ENCODE data around the gene EFCAB8. TPM values are rescaled to one million over a fixed set of nuclear protein-coding genes. Genes with fewer than 3 reads are reported as not detected.

EFCAB8 gene
- total RNA-seq, 2 donors from 2014 or later = 1.7 to 2.7 TPM

- Mint-ChIP-seq H3K36me3 (ENCODE audit: insufficient read depth in 2 of 2) (peaks cover 2 to 9% of the 10 kb centered on the region in 2 donors), H3K4me1 (ENCODE audit: low read depth) (peaks cover 32% of the 10 kb centered on the region), H3K27me3 (ENCODE audit: low read depth) (no peaks in the 10 kb centered on the region), H3K27ac (no peak overlapping the region), H3K9me3 (peaks cover 2 to 6% of the 10 kb centered on the region in 2 donors), H3K4me3 (no peak overlapping the region)
- DNase-seq (no peak), ATAC-seq (replicated peaks in 1 of 2) (no peak)
These were observed 131.7 kb downstream of the EFCAB8 start for GRCh38 chr20:32990426-32990825.

- Mint-ChIP-seq H3K27me3 (ENCODE audit: low read depth) (no peaks in the 10 kb centered on the region), H3K27ac (no peak overlapping the region), H3K9me3 (peaks cover 6 to 9% of the 10 kb centered on the region in 2 donors), H3K4me3 (no peak overlapping the region), H3K36me3 (ENCODE audit: insufficient read depth in 2 of 2) (peaks cover 3 to 9% of the 10 kb centered on the region in 2 donors), H3K4me1 (ENCODE audit: low read depth) (peaks cover 32% of the 10 kb centered on the region)
- peak; percentile 54 to 60 for ATAC-seq (replicated peaks in 1 of 2)
- DNase-seq = no peak
These were observed 132.7 kb downstream of the EFCAB8 start for GRCh38 chr20:32991383-32991782.

GRCh38 chr20:32991792-32992641, 133.3 kb downstream of the EFCAB8 start:
- DNase-seq (no peak), ATAC-seq (replicated peaks in 1 of 2) (no peak)
- Mint-ChIP-seq H3K27me3 (ENCODE audit: low read depth) (no peaks in the 10 kb centered on the region), H3K27ac (no peak overlapping the region), H3K4me1 (ENCODE audit: low read depth) (peaks cover 37% of the 10 kb centered on the region), H3K36me3 (ENCODE audit: insufficient read depth in 2 of 2) (peaks cover 6 to 9% of the 10 kb centered on the region in 2 donors), H3K4me3 (no peak overlapping the region), H3K9me3 (peaks cover 10 to 13% of the 10 kb centered on the region in 2 donors)

- H3K9me3 Mint-ChIP-seq = peaks cover 10 to 13% of the 10 kb centered on the region in 2 donors
- no peak for DNase-seq
- no peak overlapping the region for H3K27ac Mint-ChIP-seq
- peak; percentile 15 to 27 for ATAC-seq (replicated peaks in 1 of 2)
- no peaks in the 10 kb centered on the region for H3K27me3 Mint-ChIP-seq (ENCODE audit: low read depth)
- H3K36me3 Mint-ChIP-seq (ENCODE audit: insufficient read depth in 2 of 2) = peaks cover 6 to 9% of the 10 kb centered on the region in 2 donors
- H3K4me1 Mint-ChIP-seq (ENCODE audit: low read depth) = peaks cover 46% of the 10 kb centered on the region
- no peak overlapping the region for H3K4me3 Mint-ChIP-seq
These were observed 134.8 kb downstream of the EFCAB8 start for GRCh38 chr20:32993496-32994050.

GRCh38 chr20:32995802-32996201, 137.1 kb downstream of the EFCAB8 start:
- DNase-seq = no peak
- H3K4me1 Mint-ChIP-seq (ENCODE audit: low read depth) = peaks cover 55% of the 10 kb centered on the region
- peaks cover 6 to 9% of the 10 kb centered on the region in 2 donors for H3K36me3 Mint-ChIP-seq (ENCODE audit: insufficient read depth in 2 of 2)
- no peaks in the 10 kb centered on the region for H3K27me3 Mint-ChIP-seq (ENCODE audit: low read depth)
- no peak overlapping the region for H3K27ac Mint-ChIP-seq
- H3K4me3 Mint-ChIP-seq = no peak overlapping the region
- no peak for ATAC-seq (replicated peaks in 1 of 2)
- H3K9me3 Mint-ChIP-seq = peaks cover 10 to 13% of the 10 kb centered on the region in 2 donors

GRCh38 chr20:32997431-32997830, 138.7 kb downstream of the EFCAB8 start:
- Mint-ChIP-seq H3K36me3 (ENCODE audit: insufficient read depth in 2 of 2) (peaks cover 6 to 9% of the 10 kb centered on the region in 2 donors), H3K27me3 (ENCODE audit: low read depth) (no peaks in the 10 kb centered on the region), H3K27ac (no peak overlapping the region), H3K4me3 (no peak overlapping the region), H3K4me1 (ENCODE audit: low read depth) (peaks cover 52% of the 10 kb centered on the region), H3K9me3 (peaks cover 10 to 13% of the 10 kb centered on the region in 2 donors)
- DNase-seq (no peak), ATAC-seq (replicated peaks in 1 of 2) (no peak)

- peaks cover 7 to 13% of the 10 kb centered on the region in 2 donors for H3K9me3 Mint-ChIP-seq
- no peak for DNase-seq
- no peak overlapping the region for H3K4me3 Mint-ChIP-seq
- peaks cover 40% of the 10 kb centered on the region for H3K4me1 Mint-ChIP-seq (ENCODE audit: low read depth)
- H3K36me3 Mint-ChIP-seq (ENCODE audit: insufficient read depth in 2 of 2) = peaks cover 4 to 6% of the 10 kb centered on the region in 2 donors
- no peak overlapping the region for H3K27ac Mint-ChIP-seq
- H3K27me3 Mint-ChIP-seq (ENCODE audit: low read depth) = no peaks in the 10 kb centered on the region
- no peak for ATAC-seq (replicated peaks in 1 of 2)
These were observed 141.0 kb downstream of the EFCAB8 start for GRCh38 chr20:32999603-33000250.

GRCh38 chr20:33000802-33001466, 142.2 kb downstream of the EFCAB8 start:
- Mint-ChIP-seq H3K4me3 (no peak overlapping the region), H3K27me3 (ENCODE audit: low read depth) (no peaks in the 10 kb centered on the region), H3K27ac (peak overlapping the region; percentile 64), H3K9me3 (peaks cover 6 to 9% of the 10 kb centered on the region in 2 donors), H3K4me1 (ENCODE audit: low read depth) (peaks cover 48% of the 10 kb centered on the region), H3K36me3 (ENCODE audit: insufficient read depth in 2 of 2) (peaks cover 0 to 5% of the 10 kb centered on the region in 2 donors)
- ATAC-seq (replicated peaks in 1 of 2) (no peak), DNase-seq (no peak)

- H3K27me3 Mint-ChIP-seq (ENCODE audit: low read depth) = no peaks in the 10 kb centered on the region
- H3K36me3 Mint-ChIP-seq (ENCODE audit: insufficient read depth in 2 of 2) = no peaks in the 10 kb centered on the region
- ATAC-seq (replicated peaks in 1 of 2) (peak in 1 of 2 donors; percentile 18), DNase-seq (no peak)
- peaks cover 2 to 3% of the 10 kb centered on the region in 2 donors for H3K9me3 Mint-ChIP-seq
- H3K27ac Mint-ChIP-seq = no peak overlapping the region
- peaks cover 41% of the 10 kb centered on the region for H3K4me1 Mint-ChIP-seq (ENCODE audit: low read depth)
- H3K4me3 Mint-ChIP-seq = no peak overlapping the region
These were observed 143.5 kb downstream of the EFCAB8 start for GRCh38 chr20:33002087-33002808.

- Mint-ChIP-seq H3K27ac (no peak within 1 kb of the TSS), H3K9me3 (peaks cover 2 to 3% of the 10 kb centered on the region in 2 donors), H3K4me3 (no peak within 1 kb of the TSS), H3K27me3 (ENCODE audit: low read depth) (no peaks in the 10 kb centered on the region), H3K4me1 (ENCODE audit: low read depth) (peaks cover 34% of the 10 kb centered on the region), H3K36me3 (ENCODE audit: insufficient read depth in 2 of 2) (no peaks in the 10 kb centered on the region)
- no peak for DNase-seq
- ATAC-seq (replicated peaks in 1 of 2) = no peak
These were observed 145.5 kb downstream of the EFCAB8 start, which contains the start of gene SUN5 for GRCh38 chr20:33004141-33004751. TSS of gene SUN5 (minus strand) at chr20:33004433. CDS start at chr20:33004340, 93 bp downstream.

- ATAC-seq (replicated peaks in 1 of 2) = peak in 1 of 2 donors; percentile 38
- Mint-ChIP-seq H3K4me1 (ENCODE audit: low read depth) (peaks cover 30% of the 10 kb centered on the region), H3K27ac (no peak overlapping the region), H3K27me3 (ENCODE audit: low read depth) (no peaks in the 10 kb centered on the region), H3K9me3 (peaks cover 2 to 3% of the 10 kb centered on the region in 2 donors), H3K4me3 (no peak overlapping the region), H3K36me3 (ENCODE audit: insufficient read depth in 2 of 2) (no peaks in the 10 kb centered on the region)
- peak; percentile 34 to 44 for DNase-seq
These were observed 146.4 kb downstream of the EFCAB8 start for GRCh38 chr20:33005132-33005566.

Data from activated T-cell treated with anti-CD3 and anti-CD28 coated beads, Interleukin-2, amount 50 U/mL, for 72 hours (primary cell).